Esophagus squamous epithelium (tissue), 4 donors: Measurements from ENCODE around the gene RNF157.

Experiments
- CTCF ChIP-seq, 6 experiments: fragments of 450-650 bp in 4 of 6; fragments of 200-600 bp in 2 of 6; sonication (generic) in 2 of 6; IDR thresholded peaks; one replicate each; pipeline ENCODE4 v1.5.1; 2016 to 2019; ENCODE audit warnings: antibody characterized with exemption in 6 of 6, mild to moderate bottlenecking in 4 of 6, moderate library complexity in 4 of 6
- POLR2A ChIP-seq, 4 donors: fragments of 450-650 bp; IDR thresholded peaks; one replicate each; pipeline ENCODE4 v1.6.1; 2017; ENCODE audit warnings: antibody characterized with exemption in 4 of 4, mild to moderate bottlenecking in 4 of 4, moderate library complexity in 3 of 4

- TF ChIP-seq POLR2A (IDR thresholded peaks at IDR 0.05) (peak in 1 of 4 donors; percentile 44), CTCF (IDR thresholded peaks at IDR 0.05) (no peak)
Observed at GRCh38 chr17:76262732-76263344, 22.5 kb upstream of the RNF157 start.
